ENCODE data around the gene ULK4.

ULK4 gene

GRCh38 chr3:41569632-41570305 lies 392.1 kb downstream of the ULK4 start:
- ATAC-seq: no peak

GRCh38 chr3:41565948-41566514 lies 395.9 kb downstream of the ULK4 start:
- no peak for ATAC-seq

GRCh38 chr3:41565003-41565402 lies 396.9 kb downstream of the ULK4 start:
- no peak for ATAC-seq

GRCh38 chr3:41556245-41556644 lies 405.7 kb downstream of the ULK4 start:
- peak in 1 of 2 donors; percentile 53 for ATAC-seq

- ATAC-seq: no peak
Observed at GRCh38 chr3:41532976-41533375, 428.9 kb downstream of the ULK4 start.

- ATAC-seq: no peak
Observed at GRCh38 chr3:41526995-41527573, 434.8 kb downstream of the ULK4 start.

- no peak for ATAC-seq
Observed at GRCh38 chr3:41525303-41526064, 436.4 kb downstream of the ULK4 start.

- ATAC-seq: no peak
Observed at GRCh38 chr3:41523897-41524296, 438.0 kb downstream of the ULK4 start.

GRCh38 chr3:41522612-41523011 lies 439.3 kb downstream of the ULK4 start:
- no peak for ATAC-seq

- no peak for ATAC-seq
Observed at GRCh38 chr3:41521010-41521655, 440.8 kb downstream of the ULK4 start.

GRCh38 chr3:41519746-41520145 lies 442.2 kb downstream of the ULK4 start:
- ATAC-seq: no peak

- no peak for ATAC-seq
Observed at GRCh38 chr3:41518626-41519025, 443.3 kb downstream of the ULK4 start.

GRCh38 chr3:41508063-41508696 lies 453.7 kb downstream of the ULK4 start:
- no peak for ATAC-seq

GRCh38 chr3:41507336-41508062 lies 454.4 kb downstream of the ULK4 start:
- no peak for ATAC-seq

GRCh38 chr3:41503998-41504623 lies 457.8 kb downstream of the ULK4 start:
- ATAC-seq: peak in 1 of 2 donors; percentile 38

GRCh38 chr3:41502481-41502880 lies 459.4 kb downstream of the ULK4 start:
- ATAC-seq: no peak

- ATAC-seq: no peak
Observed at GRCh38 chr3:41502023-41502422, 459.9 kb downstream of the ULK4 start.

GRCh38 chr3:41498847-41499246 lies 463.1 kb downstream of the ULK4 start:
- no peak for ATAC-seq

GRCh38 chr3:41490360-41490759 lies 471.5 kb downstream of the ULK4 start:
- no peak for ATAC-seq

GRCh38 chr3:41489231-41489630 lies 472.7 kb downstream of the ULK4 start:
- ATAC-seq: no peak

- ATAC-seq: no peak
Observed at GRCh38 chr3:41488501-41488900, 473.4 kb downstream of the ULK4 start.

Measured in activated CD4-positive, CD25-positive, alpha-beta regulatory T cell treated with anti-CD3 and anti-CD28 coated beads, Interleukin-2, amount 50 U/mL, for 24 hours (primary cell).